NCI-H748 (cell line): ENCODE measurements around the gene ETF1.

Experiments
- DNase-seq: peaks from one replicate; lab custom pipeline; 2025; ENCODE audit not compliant: unreplicated experiment; lab: John Stamatoyannopoulos, UW

The ETF1 gene

DNA sequence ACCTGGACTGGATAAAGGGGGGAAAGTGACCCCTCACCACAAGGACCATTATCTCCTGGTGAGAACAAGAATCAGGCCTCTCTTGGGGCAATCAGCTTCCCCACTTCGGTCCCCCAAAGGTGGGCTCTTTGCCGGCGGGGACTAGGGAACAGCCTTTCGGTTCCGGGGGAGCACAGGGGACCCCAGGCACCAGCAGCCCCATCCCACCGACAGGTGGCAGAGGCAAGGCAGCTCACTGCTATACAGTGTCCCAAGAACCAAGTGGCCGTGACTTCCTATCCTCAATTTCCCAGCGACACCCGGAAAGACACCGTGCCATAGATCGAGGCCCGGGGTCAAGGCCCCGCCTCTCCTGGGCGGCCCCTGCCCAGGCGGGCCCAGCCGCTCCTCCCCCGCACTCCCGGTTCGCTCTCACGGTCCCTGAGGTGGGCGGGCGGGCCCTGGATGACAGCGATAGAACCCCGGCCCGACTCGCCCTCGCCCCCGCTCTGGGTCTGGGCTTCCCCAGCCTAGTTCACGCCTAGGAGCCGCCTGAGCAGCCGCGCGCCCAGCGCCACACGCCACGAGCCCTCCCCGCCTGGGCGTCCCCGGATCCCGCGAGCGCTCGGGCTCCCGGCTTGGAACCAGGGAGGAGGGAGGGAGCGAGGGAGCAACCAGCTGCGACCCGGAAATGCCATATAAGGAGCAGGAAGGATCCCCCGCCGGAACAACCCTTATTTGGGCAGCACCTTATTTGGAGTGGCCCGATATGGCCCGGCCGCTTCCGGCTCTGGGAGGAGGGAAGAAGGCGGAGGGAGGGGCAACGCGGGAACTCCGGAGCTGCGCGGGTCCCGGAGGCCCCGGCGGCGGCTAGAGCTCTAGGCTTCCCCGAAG lies 78.4 kb downstream of the ETF1 start:
- DNase-seq = peak; percentile 99

DNA sequence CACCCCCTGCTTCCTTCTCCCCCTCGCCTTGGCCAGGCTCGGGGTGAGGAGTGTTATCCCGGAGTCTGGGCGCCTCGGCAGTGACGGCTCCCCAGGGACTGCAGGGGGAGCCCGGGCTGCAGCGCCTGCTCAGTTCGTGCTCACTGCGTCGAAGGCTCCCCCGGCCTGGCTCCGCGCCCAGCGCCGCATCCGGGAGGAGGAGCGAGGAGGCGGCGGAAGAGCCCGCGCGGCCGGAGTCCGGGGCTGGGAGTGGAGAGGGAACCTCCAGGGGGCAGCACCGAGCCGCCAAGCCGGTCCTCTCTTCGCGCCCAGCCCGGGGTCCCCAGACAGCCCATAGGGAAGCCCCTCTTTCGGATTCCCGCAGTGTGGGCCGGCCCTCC lies 79.0 kb downstream of the ETF1 start:
- peak; percentile 94 for DNase-seq

DNA sequence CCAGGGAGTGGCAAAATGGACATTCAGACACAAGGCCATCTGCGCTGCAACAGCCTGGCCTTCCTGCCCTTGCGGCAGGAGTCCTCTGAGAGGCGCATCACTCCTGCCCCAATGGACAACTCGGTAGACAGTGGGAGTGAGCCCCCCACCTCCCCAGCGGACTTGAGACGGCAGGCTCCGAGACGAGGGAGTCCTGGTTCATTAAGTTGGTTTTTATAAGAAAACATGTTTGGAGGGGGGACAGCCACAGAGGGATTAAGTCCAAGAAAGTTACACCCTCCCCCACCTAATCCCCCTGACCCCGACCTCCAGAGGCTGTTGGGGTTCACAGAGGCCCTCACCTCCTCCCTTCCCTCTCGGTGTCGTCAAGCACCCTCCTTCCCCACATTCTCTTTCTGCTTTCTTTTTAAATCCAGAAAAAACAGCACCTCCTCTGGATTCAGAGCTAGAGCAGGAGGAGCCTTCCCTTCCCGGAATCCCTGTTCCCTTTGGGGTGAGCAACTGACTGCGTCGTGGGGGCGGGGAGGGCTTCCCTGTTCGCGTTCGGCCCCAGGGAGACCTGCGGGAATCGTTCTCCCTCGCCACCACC lies 79.5 kb downstream of the ETF1 start:
- DNase-seq = peak; percentile 24

DNA sequence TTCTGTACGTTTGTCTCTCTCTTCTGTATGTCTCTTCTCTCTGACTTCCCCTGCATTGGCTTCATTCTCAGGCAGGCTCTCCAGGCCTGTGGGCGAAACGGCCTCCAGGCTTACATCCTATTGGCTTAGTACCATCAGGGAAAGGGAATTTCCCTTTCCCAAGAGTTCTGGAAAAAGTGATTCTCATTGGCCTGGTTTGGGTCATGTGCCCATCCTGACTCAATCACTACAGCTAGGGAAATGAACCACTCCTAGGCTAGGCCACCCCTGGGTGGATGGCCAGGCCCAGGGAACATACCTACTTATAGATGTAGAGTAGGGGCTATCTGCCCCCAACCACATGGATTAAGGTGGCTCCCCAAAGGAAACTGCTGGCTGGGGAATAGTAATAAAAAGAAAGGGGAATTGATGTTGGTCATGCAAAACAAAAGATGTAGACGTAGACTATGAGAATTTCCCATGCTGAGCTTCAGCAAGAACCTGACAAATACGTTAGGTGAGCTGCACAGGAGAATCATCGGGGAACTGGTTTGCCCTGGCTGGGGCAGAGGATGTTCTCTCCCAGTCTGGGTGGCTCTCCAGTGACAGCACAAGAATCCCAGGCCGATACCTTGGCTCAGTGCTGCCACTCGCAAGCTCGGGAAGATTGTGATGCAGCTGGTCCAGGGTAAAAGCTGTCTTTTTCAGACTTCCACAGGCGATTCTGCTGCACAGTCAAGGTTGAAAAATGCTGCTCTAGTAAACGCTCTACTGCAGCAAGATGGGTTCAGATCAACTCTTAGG lies 81.5 kb downstream of the ETF1 start:
- no peak for DNase-seq

DNA sequence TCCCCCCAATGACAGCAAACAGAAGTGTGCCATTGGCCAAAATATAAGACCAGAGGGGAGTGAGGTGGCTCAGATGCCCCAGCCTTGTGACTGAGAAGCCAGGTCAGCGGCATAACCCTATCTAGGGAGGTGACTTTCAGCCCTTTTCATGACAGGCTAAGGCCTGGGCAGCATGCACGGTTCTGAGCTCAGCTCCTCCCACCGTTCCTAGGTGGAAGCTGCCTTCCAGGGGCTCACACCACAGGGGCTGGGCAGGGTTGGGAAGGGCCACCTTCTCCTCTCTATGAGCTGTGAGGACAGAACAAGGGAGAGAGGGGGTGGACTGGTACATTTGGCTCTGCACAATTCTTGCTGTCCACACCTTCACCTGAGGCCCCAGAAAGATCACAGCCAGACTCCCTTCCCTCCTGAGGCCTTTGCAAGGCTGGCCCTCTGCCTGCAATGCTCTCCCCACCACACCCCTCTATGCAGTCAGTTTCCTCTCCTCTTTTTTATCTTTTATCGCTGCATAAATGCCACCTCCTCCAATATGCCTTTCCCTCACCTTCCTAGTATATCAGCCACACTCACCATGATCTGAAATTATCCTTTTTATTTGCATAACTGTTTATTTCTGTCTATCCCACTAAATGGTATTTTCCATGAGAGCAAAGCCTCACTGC lies 82.9 kb downstream of the ETF1 start:
- DNase-seq = no peak

DNA sequence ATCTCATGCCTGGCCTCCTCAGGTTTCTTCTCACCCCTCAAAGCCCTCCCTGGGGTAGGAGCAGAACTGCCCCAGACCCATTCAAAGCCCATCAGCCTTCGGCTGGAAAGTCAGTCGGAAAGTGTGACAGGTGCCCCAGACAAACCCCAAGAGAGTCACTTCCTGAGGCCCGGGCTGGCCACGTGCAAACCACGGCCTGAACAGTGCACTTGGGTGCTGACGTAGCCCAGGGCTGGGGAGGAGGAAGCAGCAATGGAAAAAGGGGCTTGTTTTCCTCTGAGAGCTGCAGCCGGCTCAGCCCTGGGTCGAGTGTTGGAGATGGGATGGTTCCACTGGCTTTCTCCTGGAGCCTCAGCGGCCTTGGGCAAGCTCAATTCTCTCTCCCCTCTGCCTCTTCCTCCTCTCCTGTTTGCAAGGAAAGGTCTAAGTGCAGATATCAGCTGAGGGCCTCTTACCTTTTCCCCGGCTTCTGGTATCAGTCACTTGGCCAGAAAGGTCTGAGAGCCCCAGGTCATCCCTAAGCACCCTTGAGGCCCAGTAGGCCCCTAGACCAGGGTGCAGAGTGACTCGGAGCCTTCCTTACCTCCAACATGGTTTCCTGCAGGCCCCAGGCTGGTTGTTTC lies 83.6 kb downstream of the ETF1 start:
- DNase-seq = no peak

DNA sequence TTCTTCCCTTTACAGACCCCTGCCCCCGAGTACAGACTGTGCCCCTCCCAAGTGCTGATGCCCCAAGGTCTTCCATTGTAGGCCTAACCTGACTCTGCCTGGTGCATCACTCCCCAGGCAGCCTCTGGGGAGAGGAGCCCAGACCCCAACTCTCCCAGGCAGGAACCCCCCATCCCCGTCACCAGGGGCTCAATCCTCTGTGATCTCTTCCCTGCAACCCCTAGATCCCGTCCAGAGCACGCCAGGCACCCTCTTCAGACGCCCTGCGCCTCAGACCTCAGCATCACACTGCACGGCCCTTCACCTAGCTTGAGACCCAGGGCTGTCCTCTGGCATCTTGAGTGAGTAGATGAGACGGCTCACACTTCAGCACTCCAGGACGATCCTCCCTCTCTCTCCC lies 84.2 kb downstream of the ETF1 start:
- no peak for DNase-seq

DNA sequence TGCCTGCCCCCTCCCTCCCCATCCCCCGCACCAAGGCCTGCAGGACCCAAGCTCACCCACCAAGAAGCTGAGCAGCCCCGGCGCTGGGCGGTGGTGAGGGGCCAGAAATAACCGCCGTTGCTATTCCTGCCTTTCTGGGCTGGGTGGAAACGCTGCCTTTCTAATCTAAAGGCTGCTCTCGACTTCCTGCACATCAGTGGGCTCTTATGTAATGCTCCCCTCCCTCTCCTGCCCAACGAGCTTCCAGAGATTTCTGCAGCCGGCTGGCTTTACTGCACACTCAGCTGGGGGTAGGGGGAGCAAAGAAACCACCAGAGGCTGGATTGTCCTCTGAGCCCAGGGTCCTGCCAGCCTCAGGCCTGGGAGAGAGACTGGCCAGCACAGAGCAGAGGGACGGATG lies 84.7 kb downstream of the ETF1 start:
- no peak for DNase-seq

DNA sequence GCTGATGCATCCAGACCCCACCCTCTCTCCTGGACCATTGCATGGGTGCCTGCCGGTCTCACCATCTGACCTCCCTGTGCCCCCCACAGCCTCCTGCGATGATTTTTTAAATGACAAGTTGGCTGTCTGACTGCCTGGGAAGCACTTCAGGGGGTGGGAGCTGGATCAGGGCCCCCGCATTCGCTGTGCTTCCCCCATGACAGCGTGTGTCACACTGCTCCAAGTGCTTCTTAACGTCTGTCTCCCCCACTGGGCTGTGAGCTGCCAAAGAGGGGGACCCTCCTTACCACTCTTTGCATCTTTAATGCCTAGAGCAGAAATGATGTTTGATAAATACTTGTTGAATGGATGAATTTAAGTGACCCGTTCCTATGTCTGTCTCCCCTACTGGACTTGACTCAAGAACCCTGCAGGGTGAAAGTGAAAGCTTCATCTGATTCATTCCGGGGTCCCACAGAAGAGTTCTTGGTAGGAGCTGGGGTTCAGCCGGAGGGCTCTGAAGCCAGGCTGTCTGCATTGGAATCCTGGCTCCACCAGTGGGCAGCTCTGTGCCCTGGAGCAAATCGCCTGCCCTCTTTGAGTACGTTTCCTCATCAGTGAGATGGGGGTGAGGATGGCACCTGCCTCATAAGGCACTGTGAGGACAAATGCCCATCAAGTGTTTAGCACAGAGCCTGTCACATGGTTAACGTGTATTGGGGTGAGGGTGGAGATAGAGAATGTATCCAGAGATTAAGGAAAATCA lies 85.3 kb downstream of the ETF1 start:
- DNase-seq = no peak
